HG02840 (cell line): ENCODE data around the gene DIS3L2.
"Not testable (repeated sequence)": the region's sequence is repeated elsewhere in the genome, so short reads cannot be mapped to it uniquely, and the experiment has no call there.

Source experiments
- ATAC-seq: cut with Tn5 transposase; IDR thresholded peaks from one replicate; pipeline ENCODE4 v1.9.1; 2021; ENCODE audit warnings: mild to moderate bottlenecking, moderate library complexity, moderate number of reproducible peaks; ENCODE audit not compliant: unreplicated experiment, low FRiP score

Gene DIS3L2

DNA sequence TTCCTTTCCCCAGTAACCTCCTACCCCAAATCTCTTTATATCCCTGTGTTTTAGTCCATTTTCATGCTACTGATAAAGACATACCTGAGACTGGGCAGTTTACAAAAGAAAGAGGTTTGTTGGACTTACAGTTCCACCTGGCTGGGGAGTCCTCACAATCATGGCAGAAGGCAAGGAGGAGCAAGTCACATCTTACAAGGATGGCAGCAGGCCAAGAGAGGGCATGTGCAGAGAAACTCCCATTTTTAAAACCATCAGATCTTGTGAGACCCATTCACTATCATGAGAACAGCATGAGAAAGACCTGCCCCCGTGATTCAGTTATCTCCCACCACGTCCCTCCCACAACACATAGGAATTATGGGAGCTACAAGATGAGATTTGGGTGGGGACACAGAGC is 352.1 kb downstream of the DIS3L2 start:
- ATAC-seq = not testable (repeated sequence)

DNA sequence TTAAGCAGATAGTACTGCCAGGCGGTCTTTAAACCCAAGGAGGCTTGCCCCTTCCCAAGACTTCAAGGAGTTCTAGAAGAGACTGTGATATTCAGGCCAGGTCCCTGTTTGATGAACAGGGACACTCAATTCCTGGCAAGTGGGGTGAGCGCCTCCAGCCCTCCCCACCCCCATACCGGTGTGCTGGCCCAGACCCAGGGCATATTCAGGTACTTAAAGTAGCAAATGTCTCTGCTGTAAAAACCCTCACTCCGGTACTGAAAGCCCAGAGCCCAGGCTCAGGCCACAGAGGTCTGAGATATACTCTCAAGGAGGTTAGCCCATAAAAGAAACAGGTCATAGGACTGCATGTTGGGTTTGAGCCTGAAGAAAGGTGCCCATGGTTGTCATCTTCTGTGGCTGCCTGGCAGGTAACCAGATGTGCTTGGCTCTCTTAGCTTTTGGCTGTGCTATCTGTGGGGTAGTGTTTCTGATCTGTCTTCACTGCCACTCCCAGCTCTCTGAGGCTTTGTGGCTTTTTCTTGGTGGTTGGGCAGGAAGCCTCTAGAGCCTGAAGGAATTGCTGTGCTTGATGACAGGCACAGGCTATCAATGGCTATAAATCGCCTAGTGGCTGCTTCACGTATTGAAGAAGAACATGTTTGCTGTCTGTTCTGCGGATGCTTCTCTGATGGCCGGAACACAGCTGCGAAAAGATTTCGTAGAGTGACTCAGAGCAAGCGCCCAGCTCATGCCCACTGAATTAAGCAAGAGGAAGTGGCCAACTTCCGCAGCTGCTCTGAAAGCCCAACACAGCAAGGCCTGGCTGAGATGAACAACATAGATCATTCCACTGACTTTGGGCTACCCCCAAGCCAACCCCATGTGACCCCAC is 353.8 kb downstream of the DIS3L2 start:
- ATAC-seq = no peak

DNA sequence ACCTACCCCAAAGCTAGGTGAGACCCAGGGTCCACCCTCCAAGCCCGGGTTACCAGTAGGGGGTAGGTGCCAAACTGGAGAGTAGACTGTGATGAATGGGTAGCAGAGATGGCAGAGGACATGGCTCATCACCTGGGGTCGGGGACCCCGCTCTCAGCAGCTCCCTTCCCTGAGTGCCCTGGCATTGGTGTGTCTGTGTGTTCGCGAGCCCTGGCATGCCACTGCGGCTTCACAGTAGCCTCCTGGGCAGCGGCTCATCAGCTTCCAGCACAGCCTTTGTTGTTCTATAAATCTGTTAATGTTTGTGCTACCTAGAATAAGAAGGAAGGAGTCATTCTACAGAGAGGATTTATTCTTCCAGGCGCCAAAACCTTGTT is 354.4 kb downstream of the DIS3L2 start:
- no peak for ATAC-seq

DNA sequence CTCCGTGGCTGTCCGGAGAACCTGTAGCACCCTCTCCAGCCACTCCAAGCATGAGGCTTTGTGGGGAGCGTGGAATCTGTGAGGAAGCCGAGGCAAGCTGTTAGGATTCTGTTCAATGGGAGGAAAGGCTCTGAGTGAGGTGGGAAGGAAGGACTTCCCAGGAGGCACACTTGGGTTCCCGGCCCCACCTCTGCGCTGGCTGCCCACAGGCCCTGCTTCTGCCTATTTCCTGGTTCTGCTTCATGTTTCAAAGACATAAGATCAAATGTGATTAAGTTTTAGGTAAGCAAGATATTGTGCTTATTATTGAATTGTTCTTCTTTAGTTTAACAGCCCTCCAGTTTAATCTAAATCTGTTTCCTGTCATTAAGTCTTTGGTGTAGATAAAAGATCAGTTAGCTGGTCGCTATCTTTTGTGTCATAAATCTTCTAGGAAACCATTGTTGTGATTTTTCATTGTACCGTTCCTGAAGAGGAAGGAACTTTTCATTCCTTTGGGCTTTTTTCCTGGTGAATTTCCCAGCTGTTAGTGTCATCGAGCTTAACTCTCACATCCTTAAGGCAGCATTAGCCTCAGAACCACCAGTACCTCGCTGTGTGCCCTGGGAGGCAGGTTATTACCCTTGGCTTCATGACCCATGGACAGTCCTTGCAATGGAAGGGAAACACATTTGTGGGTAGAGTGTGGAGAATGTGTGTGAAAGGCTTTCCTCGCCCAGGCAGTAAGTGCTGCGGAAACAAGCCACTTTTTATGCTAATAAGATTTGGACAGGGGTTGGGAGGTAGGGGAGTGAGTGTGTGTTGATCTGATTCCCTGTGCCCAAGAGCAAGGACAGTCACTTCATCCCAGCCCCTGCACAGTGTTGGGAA is 355.2 kb downstream of the DIS3L2 start:
- ATAC-seq = no peak

DNA sequence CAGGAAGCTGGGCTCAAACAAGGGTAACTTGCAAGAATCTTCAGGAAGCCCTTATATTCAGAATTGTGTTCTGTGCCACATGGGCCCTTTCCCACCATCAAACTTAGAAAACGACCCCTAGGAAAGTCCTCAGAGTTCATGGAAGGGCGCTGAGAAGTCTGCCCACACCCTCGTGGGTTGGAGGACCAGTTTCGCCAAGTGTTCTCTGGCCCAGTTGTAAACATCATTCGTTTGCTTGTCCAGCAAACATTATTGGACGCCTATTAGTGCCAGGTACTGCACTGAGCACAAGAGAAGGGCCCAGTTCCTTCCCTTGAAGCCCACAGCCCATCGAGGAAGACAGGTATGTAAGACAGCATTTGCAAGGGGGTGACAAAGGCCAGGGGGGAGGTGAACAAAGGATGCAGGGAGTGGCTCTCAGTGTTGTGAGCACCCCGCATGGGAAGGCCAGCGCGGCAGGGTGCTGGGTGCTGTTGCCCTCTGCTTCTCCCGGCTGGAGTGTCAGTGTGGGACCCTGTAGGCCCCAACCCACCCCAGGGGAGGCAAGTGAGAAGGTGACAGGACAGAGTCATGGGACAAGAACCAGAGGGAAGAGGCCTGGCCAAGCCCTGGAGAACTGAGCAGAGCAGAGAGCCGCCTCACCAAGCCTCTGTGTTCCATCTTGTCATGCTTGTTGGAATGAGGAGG is 356.8 kb downstream of the DIS3L2 start:
- ATAC-seq = no peak

DNA sequence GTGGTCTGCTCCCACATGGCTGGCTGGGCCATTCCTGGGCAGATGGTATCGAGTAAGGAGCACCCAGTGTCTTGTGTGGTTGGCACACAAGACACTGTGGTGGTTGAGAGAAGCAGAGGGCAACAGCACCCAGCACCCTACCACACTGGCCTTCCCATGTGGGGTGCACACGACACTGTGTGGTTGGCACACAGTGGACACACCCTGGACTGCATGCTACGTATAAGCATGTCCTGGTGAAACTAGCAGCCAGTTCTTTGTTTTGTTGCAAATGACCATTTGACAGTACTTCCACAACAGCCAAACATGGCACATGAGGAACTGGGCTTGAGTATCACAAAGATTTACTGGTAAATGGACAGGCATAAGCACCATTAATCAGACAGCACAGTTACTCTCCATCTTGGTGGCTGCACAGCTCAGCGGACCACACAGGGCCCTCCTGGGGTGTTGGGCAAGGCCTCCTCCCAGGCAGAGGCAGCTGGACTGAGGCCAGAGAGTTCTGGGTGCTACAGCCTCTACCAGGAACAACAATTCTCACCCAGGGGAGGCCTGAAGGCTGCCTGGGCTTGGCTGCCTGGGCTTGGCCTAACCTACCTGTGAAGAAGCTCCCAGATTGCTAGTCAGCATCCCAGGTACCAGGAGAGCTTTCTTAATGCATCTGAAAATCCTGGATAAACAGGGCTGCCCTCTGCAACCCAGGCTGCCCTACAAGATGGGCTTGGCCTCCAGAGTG is 357.7 kb downstream of the DIS3L2 start:
- ATAC-seq = no peak

DNA sequence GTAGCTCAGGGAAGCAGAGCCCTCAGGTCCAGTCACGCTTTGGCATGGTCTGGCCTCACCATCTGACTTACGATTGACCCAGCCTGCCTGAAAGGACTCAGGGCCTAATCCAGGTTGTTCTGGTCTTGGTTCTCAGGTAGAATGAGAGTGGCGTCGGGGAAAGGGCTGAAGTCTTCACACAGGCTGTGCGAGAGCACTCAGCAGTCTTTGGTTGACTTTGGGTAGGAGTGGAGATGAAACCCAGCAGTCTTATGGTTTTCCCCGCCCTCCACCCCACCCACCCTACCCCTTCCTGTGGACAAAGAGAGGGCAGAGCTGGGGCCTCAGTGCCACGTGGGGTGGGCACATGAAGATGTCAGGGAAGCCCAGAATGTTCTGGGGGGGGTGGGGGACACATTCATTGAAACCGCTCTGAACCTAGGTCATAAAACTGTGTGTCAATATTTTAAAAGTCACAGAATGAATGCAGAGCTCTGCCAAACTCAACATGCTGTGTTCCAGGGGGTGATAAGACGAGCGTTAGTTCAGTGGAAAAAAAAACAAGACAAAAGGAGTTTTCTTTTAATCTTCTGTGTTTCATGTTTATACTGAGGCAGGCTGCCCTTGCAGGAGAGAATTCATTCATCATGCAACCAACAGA is 358.4 kb downstream of the DIS3L2 start:
- no peak for ATAC-seq

DNA sequence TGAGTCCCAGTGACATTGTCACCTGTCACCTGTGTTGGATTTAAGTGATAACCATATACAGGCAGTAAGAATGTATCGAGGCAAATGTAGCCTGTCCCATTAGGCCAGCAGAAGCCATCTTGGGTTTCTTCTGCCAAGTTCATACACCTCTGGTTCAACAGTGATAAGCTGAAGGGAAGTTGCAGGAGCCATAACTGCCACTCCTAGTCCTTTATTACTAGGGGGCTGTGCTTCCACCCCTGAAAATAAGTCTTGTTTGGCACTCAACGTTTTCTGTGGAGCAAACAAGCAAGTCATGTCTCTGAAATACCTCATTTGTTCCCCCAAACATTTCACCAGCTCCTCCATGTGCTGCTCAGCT is 358.9 kb downstream of the DIS3L2 start:
- ATAC-seq = no peak

DNA sequence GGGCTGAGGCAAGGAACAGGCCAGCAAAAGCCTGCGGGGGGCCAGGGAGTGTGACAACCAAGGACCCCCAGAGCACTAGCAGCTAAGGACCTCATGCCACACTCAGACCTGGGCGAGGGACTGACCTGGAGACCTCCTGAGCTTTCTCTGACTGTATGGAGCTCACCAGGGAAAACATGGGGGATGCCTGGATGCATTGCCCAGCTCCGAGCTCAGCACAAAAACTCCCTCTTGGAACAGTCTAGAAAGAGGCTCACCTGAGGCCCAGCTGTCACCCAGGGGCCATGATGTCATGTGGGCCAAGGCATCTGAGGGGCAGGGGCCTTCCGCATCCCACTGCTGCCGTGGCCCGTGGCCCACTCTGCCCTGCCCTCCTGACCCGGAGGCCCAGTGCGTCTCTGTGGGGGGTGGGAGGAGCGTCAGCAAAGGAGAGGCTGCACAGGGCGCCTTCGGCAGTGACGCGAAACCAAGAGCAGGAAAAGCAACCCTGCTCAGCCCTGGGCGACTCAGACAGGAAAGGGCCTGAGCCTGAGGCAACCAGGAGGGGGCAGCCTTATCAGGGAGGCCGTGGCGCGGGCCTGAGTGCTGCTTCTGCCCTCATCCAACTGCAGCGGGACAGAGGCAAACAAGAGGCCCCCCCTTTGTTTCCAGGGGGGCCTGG is 359.8 kb downstream of the DIS3L2 start:
- ATAC-seq = no peak

DNA sequence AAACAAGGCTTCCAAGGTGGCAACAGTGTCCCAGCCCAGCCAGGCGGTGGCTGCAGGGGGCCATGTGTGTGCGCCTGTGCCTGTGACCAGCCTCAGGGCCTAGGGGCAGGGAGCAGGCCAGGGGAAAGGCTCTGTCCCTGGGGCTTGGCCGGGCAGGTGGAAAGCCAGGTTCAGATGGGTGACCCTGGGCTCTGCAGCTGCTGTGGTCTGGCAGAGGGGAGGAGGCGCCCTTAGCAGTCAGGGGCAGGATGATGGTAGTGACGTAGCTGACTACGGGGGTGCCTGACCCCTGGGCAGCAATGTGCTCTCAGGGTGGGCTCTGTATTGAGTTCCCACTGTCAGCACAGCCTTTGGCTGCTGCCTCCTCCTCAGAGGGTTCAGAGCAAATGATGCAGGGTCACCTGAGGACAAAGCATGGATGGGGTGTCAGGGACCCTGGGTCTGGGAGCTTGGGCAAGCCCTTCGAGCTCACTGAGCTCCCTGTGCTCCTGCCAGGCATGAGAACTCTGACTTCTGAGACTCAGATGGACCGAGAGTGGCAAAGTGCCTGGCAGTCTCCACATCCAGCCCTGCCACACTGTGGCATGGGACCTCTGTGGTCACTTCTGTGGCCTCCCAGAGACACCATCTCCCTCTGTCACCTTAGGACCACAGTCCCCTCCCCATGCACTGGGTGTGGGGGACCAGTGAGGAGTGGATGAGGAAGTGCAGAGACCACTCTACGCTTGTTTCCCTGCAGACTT is 360.5 kb downstream of the DIS3L2 start:
- no peak for ATAC-seq

DNA sequence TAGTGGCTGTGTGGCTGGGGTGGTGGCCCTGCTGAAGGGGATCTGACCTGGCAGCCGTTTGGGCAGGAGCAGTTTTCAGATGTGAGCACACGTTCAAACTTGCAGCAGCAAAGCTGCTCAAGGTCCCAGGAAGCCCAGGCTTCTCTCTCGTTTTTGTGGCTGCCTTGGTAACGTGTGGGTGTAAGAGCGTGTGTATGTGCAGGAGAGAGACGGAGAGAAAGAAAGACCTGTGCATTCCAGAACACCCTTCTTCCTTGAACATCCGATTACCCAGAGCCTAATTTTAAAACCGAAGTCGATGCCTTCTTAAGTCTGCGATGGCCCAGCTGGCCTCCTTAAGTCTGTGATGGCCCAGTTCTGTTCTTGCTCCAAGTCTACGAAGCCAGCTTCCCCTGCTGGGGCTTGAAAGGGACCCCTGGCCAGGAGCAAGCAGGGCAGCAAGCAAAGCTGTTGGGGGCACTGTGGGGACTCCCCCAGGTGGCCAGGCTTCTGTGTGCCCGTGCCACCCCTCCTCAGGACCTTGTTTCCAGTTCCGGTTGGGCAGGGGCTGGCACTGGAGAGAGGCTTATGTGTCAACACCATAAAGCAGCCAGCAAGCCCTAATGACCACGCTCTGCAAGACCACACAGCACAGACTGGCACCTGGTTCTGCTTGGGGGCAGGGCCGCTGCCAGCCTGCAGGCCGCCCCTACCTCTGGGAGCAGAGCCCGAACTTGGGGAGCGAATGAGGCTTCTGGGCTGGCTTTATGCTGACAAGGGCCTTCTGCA is 361.2 kb downstream of the DIS3L2 start:
- no peak for ATAC-seq

DNA sequence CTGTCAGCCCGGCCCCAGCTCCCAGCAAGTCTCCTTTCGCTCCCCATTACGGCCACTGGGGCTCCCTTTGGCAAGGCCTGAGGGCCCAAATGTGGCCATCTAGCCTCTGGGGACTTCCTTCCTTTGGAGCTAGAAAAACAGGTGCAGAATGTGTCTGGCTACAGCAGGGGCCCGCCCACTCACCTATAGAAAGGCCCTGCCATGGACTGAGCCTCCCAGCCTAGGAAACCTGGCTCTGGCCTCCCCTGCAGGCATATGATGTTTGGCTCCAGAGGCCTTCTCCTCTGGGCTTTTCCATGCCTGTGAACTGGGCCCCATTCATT is 361.8 kb downstream of the DIS3L2 start:
- ATAC-seq = no peak

DNA sequence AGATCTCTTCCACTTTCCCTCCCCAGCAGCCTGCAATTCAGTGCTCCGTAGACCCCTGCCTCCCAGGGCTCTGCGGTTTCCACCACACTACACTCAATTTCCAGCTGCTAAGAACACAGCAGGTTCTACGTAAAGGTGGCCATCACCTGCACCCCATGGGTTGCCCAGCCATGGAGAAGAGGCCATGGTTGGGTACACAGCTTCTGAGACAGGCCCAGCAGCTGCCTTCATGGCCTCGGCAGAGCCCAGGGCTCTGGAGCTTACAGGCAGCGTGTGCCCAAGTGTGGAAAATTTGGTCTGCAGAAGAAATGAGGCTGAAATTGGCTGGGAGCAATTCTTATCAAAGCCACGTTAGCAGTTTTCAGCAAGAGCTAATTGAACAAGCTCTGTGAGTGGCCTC is 362.5 kb downstream of the DIS3L2 start:
- not testable (repeated sequence) for ATAC-seq

DNA sequence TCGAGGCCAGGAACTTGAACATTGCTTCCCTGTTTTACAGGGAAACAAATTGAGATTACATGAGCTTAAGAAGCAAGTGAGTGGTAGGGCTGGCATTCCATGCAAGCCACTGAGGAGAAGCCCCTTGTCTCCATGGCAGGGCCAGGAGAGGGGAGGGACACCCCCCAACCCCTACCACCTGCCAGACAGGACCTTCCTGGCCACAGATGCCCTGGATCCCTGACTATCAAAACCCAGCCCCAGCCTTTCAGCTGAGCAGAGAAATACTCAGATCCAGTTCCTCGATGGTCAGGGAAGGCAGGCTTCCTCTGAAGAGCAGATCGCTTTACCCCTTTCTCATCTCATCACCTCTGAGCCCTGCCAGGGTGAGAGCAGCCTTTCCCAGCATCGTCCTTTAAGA is 363.3 kb downstream of the DIS3L2 start:
- no peak for ATAC-seq

DNA sequence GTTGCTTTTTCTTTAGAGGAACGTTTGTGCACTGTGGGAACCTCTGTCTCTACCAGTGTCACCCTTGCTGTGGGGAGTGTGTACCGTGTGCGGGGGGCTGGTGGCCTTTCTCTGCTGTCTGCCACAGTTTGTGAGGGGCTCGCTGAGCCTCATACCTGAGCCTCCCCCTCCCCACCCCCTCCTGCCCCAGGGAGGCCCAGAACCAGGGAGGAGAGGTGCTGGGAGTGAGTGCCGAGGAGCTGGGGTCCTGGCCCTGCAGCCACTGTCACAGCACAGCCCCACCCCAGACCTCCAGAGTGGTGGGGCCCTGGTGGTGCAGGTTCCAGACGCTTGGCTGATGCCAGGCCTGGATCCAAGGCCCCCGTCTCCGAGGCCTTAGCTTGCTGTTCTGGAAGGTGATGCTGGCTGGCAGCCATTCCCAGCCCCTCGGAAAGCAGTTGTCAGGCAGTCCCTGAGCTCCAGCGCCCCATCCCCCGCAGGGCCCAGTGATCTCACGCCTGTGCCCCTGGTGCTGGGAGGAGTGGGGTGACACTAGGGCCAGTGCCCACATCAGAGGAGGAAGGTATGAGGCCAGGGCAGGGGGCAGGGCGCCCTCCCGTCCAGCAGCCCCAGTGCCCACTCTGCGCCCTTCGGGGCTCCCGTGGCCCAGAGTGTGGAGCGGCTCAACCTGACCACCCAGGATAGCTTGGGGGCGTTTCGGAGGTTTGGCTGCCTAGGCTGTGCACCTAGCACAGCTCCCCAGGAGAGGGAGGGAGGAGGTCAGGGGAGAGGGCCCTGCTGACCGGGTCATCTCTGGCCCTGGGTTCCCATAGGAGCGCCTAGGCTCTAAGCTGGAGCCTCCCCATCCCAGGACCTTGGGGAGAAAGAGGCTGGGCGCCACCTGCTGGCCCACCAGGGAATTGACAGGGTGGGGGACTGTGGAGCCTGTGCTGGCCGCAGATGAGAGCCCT is 364.1 kb downstream of the DIS3L2 start:
- ATAC-seq = no peak

DNA sequence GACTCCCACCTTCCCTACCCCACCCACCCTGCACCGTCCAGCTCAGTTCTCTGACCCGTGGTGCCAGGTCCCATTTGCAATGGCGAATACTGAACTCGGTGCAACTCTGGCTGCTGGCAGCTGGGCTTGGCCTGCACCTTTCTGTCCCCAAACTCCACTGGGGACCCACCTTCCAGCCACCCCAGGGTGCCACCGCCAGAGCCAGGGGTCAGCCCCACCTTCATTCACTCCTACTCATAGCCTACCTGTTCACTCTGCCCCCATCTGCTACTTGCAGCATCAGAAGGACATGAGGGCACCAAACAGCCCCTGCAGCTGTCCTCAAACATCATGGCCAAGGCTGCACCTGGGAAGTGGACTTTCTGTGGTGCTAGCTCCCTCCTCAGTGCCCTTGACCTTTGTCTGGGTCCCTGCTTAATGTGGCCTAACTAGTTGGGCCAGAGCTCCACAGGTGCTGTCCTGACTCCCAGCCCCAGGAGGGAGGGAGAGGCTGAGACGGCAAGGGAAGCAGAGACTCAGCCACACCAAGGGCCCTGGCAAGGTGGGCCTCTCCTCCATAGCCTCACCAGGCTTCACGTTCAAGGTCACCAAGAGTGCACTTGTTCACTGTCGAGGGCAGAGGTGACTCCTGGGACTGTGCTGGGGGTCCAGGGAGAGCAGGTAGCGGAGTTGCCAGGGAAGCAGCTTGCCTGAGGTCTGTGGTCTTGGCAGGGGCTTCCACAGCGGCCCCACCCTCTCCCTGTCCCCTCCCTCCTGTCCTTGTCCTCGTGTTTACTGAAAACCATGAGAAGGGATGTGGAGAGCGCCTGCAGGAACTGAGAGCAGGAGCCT is 365.0 kb downstream of the DIS3L2 start:
- not testable (repeated sequence) for ATAC-seq
